ENCODE measurements around the gene IMP3.
A peak's percentile ranks its signal among the peaks of the same experiment; 100 is the strongest.

The IMP3 gene

GRCh38 chr15:75599401-75599800 is 40.6 kb downstream of the IMP3 start:
- TF ChIP-seq POLR2A (IDR thresholded peaks at IDR 0.05; ENCODE audit: low read length): no peak
- no peak for TF ChIP-seq GATA1 (IDR thresholded peaks at IDR 0.05; ENCODE audit: low read depth, low read length)
- no peak for DNase-seq

- no peak for DNase-seq
These were observed 41.7 kb downstream of the IMP3 start for GRCh38 chr15:75598361-75598760.

DNA sequence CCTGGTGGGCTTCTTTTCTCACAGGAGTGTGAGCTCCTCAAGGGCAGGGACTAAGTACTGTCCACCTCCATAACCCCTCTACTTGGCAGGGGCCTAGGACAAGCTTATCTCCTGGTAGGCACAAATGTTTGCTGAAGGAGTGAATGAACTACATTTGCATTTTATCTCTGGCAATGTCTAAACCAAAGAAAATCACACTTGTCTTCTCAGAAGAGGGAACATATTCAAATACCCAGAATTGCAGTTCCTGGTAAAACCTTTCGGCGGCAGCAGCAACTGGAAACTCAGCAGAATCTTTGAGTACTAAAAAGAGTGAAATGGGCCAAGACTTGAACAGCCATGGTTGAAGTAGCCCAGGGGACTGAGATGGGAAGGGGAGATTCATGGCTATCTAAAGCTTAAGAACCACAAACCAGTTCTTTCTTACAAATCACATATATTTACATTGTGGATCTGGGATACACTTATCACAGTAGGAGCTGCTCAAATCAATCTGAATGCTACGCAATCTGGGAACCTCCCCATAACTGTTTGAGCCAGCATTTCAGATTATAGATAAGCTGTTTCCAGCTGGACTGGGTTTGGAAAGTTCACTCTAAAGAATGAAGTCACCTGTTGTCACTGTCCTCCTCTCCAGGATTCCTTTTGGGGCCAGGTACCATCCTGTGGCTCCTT is 42.2 kb downstream of the IMP3 start:
- no peak for TF ChIP-seq POLR2A (IDR thresholded peaks at IDR 0.05; ENCODE audit: low read length)
- no peak for TF ChIP-seq GATA1 (IDR thresholded peaks at IDR 0.05; ENCODE audit: low read depth, low read length)
- peak; percentile 77 to 82 for DNase-seq

More at GRCh38 chr15:75598361-75598760, 41.7 kb downstream of the IMP3 start:
- TF ChIP-seq GATA1 (IDR thresholded peaks at IDR 0.05; ENCODE audit: low read depth, low read length): no peak
- TF ChIP-seq POLR2A (IDR thresholded peaks at IDR 0.05; ENCODE audit: low read length): no peak

- no peak for DNase-seq
- no peak for TF ChIP-seq POLR2A (IDR thresholded peaks at IDR 0.05; ENCODE audit: low read length)
- no peak for TF ChIP-seq GATA1 (IDR thresholded peaks at IDR 0.05; ENCODE audit: low read depth, low read length)
These were observed 43.2 kb downstream of the IMP3 start for GRCh38 chr15:75596703-75597345.

DNA sequence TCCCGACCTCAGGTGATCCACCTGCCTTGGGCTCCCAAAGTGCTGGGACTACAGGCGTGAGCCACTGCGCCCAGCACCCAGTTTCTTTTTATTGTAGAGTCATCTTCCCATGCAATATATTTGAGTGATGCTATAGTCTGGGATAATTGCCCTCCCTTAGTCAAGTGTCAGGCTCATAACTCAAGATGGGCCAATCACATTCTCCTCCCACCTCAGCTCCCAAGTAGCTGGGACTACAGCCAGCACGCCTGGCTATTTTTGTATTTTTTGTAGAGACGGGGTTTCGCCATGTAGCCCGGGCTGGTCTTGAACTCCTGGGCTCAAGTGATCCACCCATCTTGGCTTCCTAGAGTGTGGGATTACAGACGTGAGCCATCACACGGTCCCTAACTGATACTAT is 45.7 kb downstream of the IMP3 start:
- no peak for TF ChIP-seq POLR2A (IDR thresholded peaks at IDR 0.05; ENCODE audit: low read length)
- no peak for TF ChIP-seq GATA1 (IDR thresholded peaks at IDR 0.05; ENCODE audit: low read depth, low read length)
- no peak for DNase-seq

DNA sequence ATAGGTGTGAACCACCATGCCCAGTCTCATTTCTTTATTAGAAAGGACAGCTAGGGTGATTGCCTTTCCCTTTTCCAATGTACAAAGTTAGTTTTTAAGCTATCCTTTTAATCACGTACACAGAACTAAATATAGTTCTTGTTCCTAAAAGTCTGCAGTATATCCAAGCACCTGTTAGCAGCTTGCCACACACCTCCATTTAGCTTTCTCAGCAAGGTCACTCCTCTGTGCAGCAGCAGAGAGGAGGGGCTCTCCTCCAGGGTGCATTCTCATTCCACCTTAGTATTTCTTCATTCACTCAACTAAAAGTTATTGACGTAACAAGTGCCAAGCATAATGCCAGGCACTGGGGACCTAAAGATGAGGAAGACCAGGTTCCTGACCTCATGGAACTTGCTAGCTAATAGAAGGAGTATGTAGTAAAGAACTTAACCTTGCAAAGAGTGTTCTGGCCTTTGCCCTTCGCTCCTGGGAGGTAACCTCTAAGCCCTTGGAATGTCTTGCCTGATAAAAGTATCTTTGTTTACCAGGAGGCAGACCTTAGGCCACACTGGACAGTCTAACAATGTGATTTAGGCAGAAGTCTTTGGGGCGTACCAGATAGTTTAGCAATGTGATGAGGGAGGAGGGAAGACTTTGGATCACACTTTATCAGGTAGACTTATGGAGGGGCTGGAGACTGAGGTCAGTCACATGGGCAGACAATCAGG is 48.2 kb downstream of the IMP3 start:
- DNase-seq: peak; percentile 23 to 43
- TF ChIP-seq POLR2A (IDR thresholded peaks at IDR 0.05; ENCODE audit: low read length) (no peak), GATA1 (IDR thresholded peaks at IDR 0.05; ENCODE audit: low read depth, low read length) (no peak)

GRCh38 chr15:75590239-75590638 is 49.8 kb downstream of the IMP3 start:
- TF ChIP-seq GATA1 (IDR thresholded peaks at IDR 0.05; ENCODE audit: low read depth, low read length) (no peak), POLR2A (IDR thresholded peaks at IDR 0.05; ENCODE audit: low read length) (no peak)
- DNase-seq: peak; percentile 25 to 68

Data from erythroblast (primary cell).